K562 (cell line): ENCODE data around the gene CUL9. TPM values are rescaled to one million over a fixed set of nuclear protein-coding genes. Genes with fewer than 3 reads are reported as not detected.

ENCODE experiments used
- ARID1B ChIP-seq: fragments of 450-650 bp; IDR thresholded peaks from 2 replicates; pipeline ENCODE4 v1.6.1; 2016; ENCODE audit warnings: antibody characterized with exemption, mild to moderate bottlenecking, inconsistent platforms
- ASH1L ChIP-seq: fragments of 450-650 bp; IDR thresholded peaks from 2 replicates; pipeline ENCODE4 v1.6.1; 2018; ENCODE audit warnings: borderline replicate concordance, mild to moderate bottlenecking, low read depth; ENCODE audit not compliant: partially characterized antibody
- BCOR ChIP-seq: fragments of 450-650 bp; IDR thresholded peaks from 2 replicates; pipeline ENCODE4 v1.6.1; 2016
- CHD4 ChIP-seq: fragments of 200-600 bp; sonication (generic); IDR thresholded peaks from 3 replicates; pipeline ENCODE4 v1.6.1; 2012; ENCODE audit warnings: low read depth, mild to moderate bottlenecking, mixed read lengths, low read length, inconsistent platforms; ENCODE audit not compliant: insufficient read depth, insufficient replicate concordance, poor library complexity, severe bottlenecking
- COPS2 ChIP-seq: fragments of 450-650 bp; conservative IDR thresholded peaks from 2 replicates; pipeline ENCODE4 v1.6.1; 2016; ENCODE audit warnings: mild to moderate bottlenecking, moderate library complexity
- DPF2 ChIP-seq: fragments of 450-650 bp; IDR thresholded peaks from 2 replicates; pipeline ENCODE4 v1.6.1; 2016
- FOXK2 ChIP-seq, 2 experiments: fragments of 450-650 bp; IDR thresholded peaks in 1 of 2; conservative IDR thresholded peaks in 1 of 2; 2 replicates each; pipeline ENCODE4 v1.6.1; 2016; ENCODE audit warnings: low read depth in 2 of 2, mild to moderate bottlenecking in 1 of 2
- HDAC2 ChIP-seq: fragments of 450-650 bp; IDR thresholded peaks from 2 replicates; pipeline ENCODE4 v1.6.1; 2016; ENCODE audit warnings: mild to moderate bottlenecking
- HNRNPH1 ChIP-seq: fragments of 200-400 bp; formaldehyde crosslinking; optimal IDR thresholded peaks from 2 replicates; pipeline ENCODE3; 2017; ENCODE audit warnings: low read depth, mild to moderate bottlenecking, low read length, moderate library complexity
- HNRNPK ChIP-seq: fragments of 200-400 bp; formaldehyde crosslinking; IDR thresholded peaks from one replicate; pipeline ENCODE4 v1.6.1; 2018; ENCODE audit warnings: mild to moderate bottlenecking, low read depth, low read length; ENCODE audit not compliant: poor library complexity, severe bottlenecking
- MXI1 ChIP-seq: IDR thresholded peaks from 2 replicates; pipeline ENCODE4 v1.6.1; 2011; ENCODE audit warnings: low read depth, mild to moderate bottlenecking, improper control_type of control experiment, low read length
- NCOA1 ChIP-seq: fragments of 450-650 bp; IDR thresholded peaks from 2 replicates; pipeline ENCODE4 v1.6.1; 2016; ENCODE audit warnings: low read depth
- NKRF ChIP-seq: fragments of 450-650 bp; IDR thresholded peaks from 2 replicates; pipeline ENCODE4 v1.6.1; 2016; ENCODE audit warnings: borderline replicate concordance
- PATZ1 ChIP-seq: fragments of 250-450 bp; sonication (Bioruptor Pico); IDR thresholded peaks from 2 replicates; pipeline ENCODE4 v1.5.0; 2020; ENCODE audit warnings: mild to moderate bottlenecking, borderline replicate concordance
- STAT5B ChIP-seq: fragments of 250-450 bp; sonication (Bioruptor Pico); IDR thresholded peaks from 2 replicates; pipeline ENCODE4 v1.8.0; 2021; ENCODE audit warnings: mild to moderate bottlenecking, inconsistent platforms
- TRIM28 ChIP-seq: fragments of 450-650 bp; IDR thresholded peaks from 2 replicates; pipeline ENCODE4 v1.6.1; 2017
- ZC3H8 ChIP-seq: fragments of 450-650 bp; IDR thresholded peaks from 2 replicates; pipeline ENCODE4 v1.6.1; 2017
- ZNF696 ChIP-seq: fragments of 250-450 bp; sonication (Bioruptor Pico); conservative IDR thresholded peaks from 2 replicates; pipeline ENCODE4 v1.4.0; 2020; ENCODE audit warnings: mild to moderate bottlenecking, moderate library complexity
- ZNF778 ChIP-seq: fragments of 450-650 bp; formaldehyde crosslinking; IDR thresholded peaks from 2 replicates; pipeline ENCODE4 v1.4.0; 2020; ENCODE audit warnings: mild to moderate bottlenecking, moderate library complexity
- polyA plus RNA-seq, 8 experiments: library from polyadenylated mRNA; depleted of rRNA in 4 of 8; stranded (reverse) in 5 of 8; unstranded in 3 of 8; fragments of >200 nt; fragmentation: Nextera tagmentation in 2 of 8; fragmentation: Illumina TruSeq in 1 of 8; extraction: Ambion mirVana in 2 of 8; extraction: Trizol in 1 of 8; gene quantifications; 2 replicates each; pipeline versions ENCODE4 v1.2.1 to v1.2.3, GENCODE V29; 2011 to 2014; ENCODE audit warnings: inconsistent platforms in 1 of 8, missing spikeins in 1 of 8
- total RNA-seq, 7 experiments: library from RNA; depleted of rRNA in 6 of 7; stranded (reverse); fragments of >200 nt in 6 of 7; fragmentation: Illumina TruSeq in 2 of 7; extraction: Trizol in 2 of 7; gene quantifications; 2 replicates each; pipeline versions ENCODE4 v1.2.1 to v1.2.3, GENCODE V29; 2011 to 2021; ENCODE audit warnings: low replicate concordance in 1 of 7
- TF ChIP-seq, protein P1 (sequence below): fragments of 250-450 bp; sonication (Bioruptor Pico); IDR thresholded peaks from 2 replicates; pipeline ENCODE4 v1.8.0; 2022; ENCODE audit warnings: moderate library complexity, mild to moderate bottlenecking, inconsistent platforms
- TF ChIP-seq, protein P2 (sequence below): IDR thresholded peaks from 2 replicates; pipeline ENCODE4 v1.6.1; 2016; ENCODE audit warnings: missing genetic modification characterization, missing compliant biosample characterization
- TF ChIP-seq, protein P3 (sequence below): sonication (generic); formaldehyde crosslinking; IDR thresholded peaks from 2 replicates; pipeline ENCODE4 v1.8.1; 2023; ENCODE audit warnings: mild to moderate bottlenecking, missing genetic modification reagents

The CUL9 gene
- total and polyA plus RNA-seq, 9 of the 15 experiments (the other 6 are each of a cell fraction or from before 2014, with no cell fraction given) = 0.50 to 20.7 (median 6.6) TPM

DNA sequence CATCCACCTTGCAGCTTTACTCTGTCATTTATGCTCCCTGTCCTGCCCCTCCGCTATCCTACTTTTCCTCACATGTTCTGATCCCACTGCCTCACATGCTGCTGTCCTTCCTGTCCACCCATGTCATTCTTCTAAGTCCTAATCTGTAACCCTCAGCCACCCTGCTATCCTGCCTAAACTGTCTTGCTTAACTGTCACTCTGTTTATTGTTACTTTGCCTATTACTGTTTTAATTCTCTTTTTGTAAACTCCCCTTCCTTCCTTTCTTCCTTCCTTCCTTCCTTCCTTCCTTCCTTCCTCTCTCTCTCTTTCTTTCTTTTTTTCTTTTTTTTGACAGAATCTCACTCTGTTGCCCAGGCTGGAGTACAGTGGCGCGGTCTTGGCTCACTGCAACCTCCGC lies 1.4 kb downstream of the CUL9 start (continued):
- TF ChIP-seq ZNF696 = no peak
- TF ChIP-seq NCOA1 = peak; percentile 56; the same call in 1 of the 2 replicates
- 0 out of 2 replicates have a peak, but pooled peaks have one; percentile 44 for TF ChIP-seq BCOR
- TF ChIP-seq, protein P1, sequence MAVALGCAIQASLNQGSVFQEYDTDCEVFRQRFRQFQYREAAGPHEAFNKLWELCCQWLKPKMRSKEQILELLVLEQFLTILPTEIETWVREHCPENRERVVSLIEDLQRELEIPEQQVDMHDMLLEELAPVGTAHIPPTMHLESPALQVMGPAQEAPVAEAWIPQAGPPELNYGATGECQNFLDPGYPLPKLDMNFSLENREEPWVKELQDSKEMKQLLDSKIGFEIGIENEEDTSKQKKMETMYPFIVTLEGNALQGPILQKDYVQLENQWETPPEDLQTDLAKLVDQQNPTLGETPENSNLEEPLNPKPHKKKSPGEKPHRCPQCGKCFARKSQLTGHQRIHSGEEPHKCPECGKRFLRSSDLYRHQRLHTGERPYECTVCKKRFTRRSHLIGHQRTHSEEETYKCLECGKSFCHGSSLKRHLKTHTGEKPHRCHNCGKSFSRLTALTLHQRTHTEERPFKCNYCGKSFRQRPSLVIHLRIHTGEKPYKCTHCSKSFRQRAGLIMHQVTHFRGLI (CRISPR knock-in tag) = no peak
- TF ChIP-seq DPF2 = peak; percentile 83
- TF ChIP-seq, protein P2, sequence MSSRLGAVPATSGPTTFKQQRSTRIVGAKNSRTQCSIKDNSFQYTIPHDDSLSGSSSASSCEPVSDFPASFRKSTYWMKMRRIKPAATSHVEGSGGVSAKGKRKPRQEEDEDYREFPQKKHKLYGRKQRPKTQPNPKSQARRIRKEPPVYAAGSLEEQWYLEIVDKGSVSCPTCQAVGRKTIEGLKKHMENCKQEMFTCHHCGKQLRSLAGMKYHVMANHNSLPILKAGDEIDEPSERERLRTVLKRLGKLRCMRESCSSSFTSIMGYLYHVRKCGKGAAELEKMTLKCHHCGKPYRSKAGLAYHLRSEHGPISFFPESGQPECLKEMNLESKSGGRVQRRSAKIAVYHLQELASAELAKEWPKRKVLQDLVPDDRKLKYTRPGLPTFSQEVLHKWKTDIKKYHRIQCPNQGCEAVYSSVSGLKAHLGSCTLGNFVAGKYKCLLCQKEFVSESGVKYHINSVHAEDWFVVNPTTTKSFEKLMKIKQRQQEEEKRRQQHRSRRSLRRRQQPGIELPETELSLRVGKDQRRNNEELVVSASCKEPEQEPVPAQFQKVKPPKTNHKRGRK = peak; percentile 75
- no peak for TF ChIP-seq CHD4
- TF ChIP-seq MXI1 = no peak
- peak; percentile 55 for TF ChIP-seq ASH1L
- no peak for TF ChIP-seq PATZ1
- 0 out of 2 replicates have a peak, but pooled peaks have one; percentile 35 for TF ChIP-seq TRIM28
- TF ChIP-seq FOXK2 (conservative IDR thresholded peaks at IDR 0.05 in 1 of 2, IDR thresholded peaks at IDR 0.05 in 1 of 2; ENCODE audit: low read depth in 2 of 2) = peak; percentile 51 to 64; a peak in 2 of 4 replicates
- TF ChIP-seq ARID1B = peak; percentile 84
- TF ChIP-seq STAT5B (CRISPR knock-in tag) = no peak
- TF ChIP-seq COPS2 = no peak
- no peak for TF ChIP-seq ZNF778 (CRISPR knock-in tag)
- TF ChIP-seq HDAC2 = no peak; the same call in 1 of the 2 replicates
- no peak for TF ChIP-seq HNRNPH1
- TF ChIP-seq NKRF = peak; percentile 78; the same call in 1 of the 2 replicates
- 0 out of 2 replicates have a peak, but pooled peaks have one; percentile 66 for TF ChIP-seq ZC3H8
- TF ChIP-seq, protein P3, sequence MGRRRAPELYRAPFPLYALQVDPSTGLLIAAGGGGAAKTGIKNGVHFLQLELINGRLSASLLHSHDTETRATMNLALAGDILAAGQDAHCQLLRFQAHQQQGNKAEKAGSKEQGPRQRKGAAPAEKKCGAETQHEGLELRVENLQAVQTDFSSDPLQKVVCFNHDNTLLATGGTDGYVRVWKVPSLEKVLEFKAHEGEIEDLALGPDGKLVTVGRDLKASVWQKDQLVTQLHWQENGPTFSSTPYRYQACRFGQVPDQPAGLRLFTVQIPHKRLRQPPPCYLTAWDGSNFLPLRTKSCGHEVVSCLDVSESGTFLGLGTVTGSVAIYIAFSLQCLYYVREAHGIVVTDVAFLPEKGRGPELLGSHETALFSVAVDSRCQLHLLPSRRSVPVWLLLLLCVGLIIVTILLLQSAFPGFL (CRISPR knock-in tag) = no peak
- no peak for TF ChIP-seq HNRNPK
